Stimulated activated naive CD4-positive, alpha-beta T cell (primary cell): ENCODE measurements around the gene LIPA.

Source experiments
- DNase-seq, 6 experiments: peaks; one replicate each; lab custom pipeline; 2025; lab: John Stamatoyannopoulos, UW

The LIPA gene

GRCh38 chr10:89164920-89165319 is 86.7 kb downstream of the LIPA start:
- no peak for DNase-seq

GRCh38 chr10:89164080-89164479 is 87.5 kb downstream of the LIPA start:
- no peak for DNase-seq
